SK-MEL-5 (cell line): Measurements from ENCODE around the gene FGF14. TPM values are rescaled to one million over a fixed set of nuclear protein-coding genes. Genes with fewer than 3 reads are reported as not detected.

Source experiments
- DNase-seq: peaks from one replicate; pipeline ENCODE4 v3.0.0-alpha.2; 2016; ENCODE audit warnings: low read depth, low spot score
- in situ Hi-C: cut with HindIII; loops from 2 replicates; pipeline ENCODE4 v1.10.0; 2016; ENCODE audit warnings: low sequenced_read_pairs, high pct_unique_total_duplicates, low pct_unique_long_range_greater_than_20kb
- small RNA-seq, 2 experiments: library from RNA; depleted of rRNA; stranded (forward); fragments of <200 nt; gene quantifications; one replicate each; pipeline ENCODE3, GENCODE V24; 2014
- total RNA-seq: library from RNA; depleted of rRNA; stranded (reverse); fragments of >200 nt; shearing (Covaris generic); gene quantifications from 2 replicates; pipeline ENCODE4 v1.2.3, GENCODE V29; 2014; rRNA removed

The FGF14 gene
- total RNA-seq, 1 experiment from 2014 or later: 17.9 TPM

DNA sequence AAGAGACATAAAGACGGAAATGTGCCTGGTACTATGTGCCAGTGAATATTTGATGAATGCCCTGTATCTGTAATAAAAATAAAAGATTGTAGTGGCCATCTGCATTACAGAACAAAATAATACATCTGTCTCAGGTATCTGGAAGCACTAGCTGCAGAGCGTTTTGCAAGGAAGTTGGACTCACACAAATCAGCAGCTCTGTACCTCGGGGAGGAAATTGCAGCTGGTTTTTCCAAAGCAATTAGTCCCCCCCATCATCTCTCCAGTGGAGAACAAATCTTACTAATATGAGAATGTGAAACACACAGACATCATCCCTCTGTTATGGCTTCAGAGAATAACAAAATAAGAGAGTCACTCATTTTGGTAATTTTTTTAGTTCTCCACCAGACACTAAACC, 704.1 kb downstream of the FGF14 start:
- in situ Hi-C loops: no loop called here
- no peak for DNase-seq

DNA sequence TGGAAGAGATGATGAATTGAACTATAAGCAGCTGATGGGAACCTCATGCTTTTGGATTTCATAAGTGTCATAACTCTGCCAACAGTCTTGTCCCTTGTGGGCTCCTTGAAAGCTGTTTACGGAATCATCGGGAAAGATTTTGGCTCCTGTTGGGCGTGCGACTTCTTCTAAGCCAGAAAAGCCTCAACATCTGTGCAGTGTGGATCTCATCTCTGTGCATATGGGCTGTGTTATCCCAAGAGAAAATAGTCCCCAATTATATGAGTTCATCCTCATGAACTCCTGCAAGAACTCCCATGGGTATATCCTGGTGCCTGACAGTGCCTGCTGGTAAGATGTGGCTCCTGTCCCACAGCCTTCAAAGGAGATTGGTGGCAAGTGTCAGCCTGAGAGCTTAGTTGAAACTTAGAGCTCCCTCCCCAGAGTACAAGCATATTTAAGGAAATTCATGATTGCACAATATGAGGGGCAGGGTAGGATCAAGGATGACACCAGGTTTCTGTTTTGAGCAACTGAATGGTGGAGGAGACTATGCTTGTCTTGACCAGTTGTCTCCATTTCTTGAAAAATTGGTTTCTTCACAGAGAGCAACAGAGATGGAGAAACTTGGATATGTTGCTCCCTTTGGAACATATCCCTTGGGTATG, 705.9 kb downstream of the FGF14 start:
- in situ Hi-C loops: no loop called here
- DNase-seq: no peak

DNA sequence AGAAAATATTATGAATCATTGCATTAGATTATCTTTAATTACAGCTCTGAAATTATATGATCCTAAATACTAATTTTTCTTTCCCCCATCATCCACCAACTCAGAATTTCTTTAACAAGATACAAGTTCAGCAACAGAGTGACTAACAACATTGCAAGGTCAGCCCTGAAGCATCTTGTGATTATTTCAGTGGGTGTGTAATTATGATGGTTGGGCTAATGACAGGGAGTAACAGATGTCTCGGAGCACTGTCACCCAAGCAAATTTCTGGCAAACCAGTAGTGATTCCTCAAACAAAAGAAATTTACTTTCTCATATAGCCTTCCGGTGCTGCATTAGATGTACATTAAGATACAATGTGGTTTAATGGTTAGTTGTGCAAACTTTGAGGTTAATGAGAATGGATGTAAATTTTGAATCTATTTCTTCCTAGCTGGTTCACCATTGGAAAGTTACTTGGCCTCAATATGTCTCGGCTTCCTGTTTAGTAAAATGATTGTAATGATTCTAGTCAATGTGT, 710.4 kb downstream of the FGF14 start:
- in situ Hi-C loops: no loop called here
- DNase-seq: no peak

DNA sequence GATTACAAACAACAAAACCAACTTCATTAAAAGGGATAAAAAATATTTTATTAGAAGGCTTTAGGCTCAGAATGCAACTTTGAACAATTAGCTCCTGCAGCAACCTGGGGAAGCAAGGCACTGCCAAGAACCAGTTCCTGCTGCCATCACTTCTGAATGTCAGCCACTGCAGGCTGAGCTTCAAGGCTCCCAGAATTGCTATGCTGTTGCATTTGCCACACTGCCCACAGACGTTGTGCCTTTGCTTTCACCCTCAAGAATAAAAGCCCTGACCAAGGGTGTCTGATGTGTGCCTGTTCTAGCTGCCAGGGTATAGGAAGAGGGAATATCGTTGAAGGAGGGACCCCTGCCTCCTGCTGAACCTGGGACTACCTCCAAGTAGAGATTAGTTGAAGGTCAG, 711.0 kb downstream of the FGF14 start:
- in situ Hi-C loops: no loop called here

DNA sequence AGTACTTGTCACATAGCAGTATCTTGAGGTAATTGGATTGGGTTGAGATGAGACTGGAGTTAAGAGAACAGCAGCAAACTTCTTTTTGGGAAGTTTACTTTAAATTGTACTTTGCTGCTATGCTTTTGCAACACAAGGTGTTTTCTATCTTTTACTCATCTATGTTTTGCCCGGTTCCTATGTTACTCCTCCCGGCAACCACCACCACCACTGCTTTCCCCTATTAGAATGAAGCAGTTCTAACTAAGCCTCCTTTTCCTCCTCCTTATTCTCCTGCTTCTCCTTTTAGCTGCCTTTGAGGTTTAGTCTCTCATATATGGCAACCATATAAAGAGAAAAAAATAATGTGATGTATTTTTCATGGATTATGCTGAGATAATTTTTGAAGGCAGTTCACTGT, 715.8 kb downstream of the FGF14 start:
- in situ Hi-C loops: no loop called here
- no peak for DNase-seq

More for the DNA sequence above, 711.0 kb downstream of the FGF14 start:
- DNase-seq: no peak

DNA sequence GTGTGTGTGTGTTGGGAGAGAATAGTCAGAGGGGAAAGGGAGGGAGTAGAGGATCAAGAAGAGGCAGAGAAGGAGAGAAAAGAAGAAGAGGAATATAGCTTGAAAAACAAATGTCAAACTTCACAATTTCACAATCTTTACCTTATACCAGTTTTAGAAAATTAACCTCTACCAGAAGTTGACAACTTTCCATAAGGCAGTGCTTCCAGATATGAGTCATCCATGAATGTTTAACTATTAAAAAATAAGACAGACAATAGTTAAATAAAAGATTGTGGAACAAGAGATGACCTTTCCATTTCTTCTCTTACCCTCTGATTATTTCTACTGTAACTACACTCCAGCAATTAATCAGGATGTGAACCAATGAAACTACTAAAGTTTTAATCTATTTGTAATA, 720.0 kb downstream of the FGF14 start:
- no peak for DNase-seq
- in situ Hi-C loops: no loop called here

DNA sequence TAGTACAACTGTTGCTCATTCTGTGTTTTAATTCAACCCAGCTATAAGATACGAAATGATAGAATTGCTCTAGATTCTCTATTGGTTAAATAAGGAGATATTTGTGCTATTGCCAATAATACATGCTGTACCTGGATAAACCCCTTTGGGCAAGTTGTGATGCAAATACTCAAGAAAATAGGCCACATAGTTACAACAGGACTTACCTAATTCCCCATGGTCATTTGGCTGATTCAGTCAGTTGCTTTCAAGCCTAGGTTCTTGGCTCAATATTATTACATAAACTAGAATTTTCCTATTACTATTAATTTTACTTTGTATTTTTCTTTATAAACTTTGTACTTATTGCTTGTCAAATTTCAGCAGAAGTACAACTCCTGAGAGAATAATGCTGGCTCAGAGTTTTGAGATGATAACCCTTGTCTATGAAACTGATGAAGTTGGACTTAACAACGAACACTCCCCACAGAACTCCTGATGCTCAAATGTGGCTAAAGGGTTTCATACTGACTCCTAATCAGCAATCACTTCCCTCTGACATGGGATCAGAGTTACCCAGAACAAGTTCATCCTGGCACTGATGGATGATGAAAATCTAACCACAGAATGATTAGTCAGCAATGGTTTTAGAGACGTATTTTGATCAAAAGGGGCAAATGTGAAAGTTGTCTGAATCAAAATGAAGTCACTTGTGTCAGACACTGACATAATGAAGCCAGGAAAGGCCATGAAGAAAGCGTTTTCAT, 728.3 kb downstream of the FGF14 start:
- DNase-seq: no peak
- in situ Hi-C loops: no loop called here

DNA sequence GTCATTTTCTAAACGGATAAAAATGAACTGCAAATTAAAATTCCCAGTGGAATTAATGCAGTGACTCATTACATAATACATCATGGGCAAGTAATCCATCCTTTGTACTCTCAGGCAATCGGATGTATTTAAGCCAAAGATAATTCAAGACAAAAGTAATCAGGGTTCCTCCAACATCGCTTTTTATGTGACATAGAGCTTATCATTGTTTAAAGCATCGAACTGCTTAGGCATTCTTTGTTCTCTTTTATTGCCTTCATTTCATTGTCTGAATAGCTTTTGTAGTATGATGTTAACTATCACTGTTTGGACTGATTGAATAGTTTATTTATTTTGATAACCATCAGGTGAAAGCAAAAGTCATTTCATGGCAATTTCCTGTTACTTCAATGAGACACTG, 740.0 kb downstream of the FGF14 start:
- DNase-seq: no peak

More for the DNA sequence above, 740.0 kb downstream of the FGF14 start:
- in situ Hi-C loops: no loop called here

Small RNA genes within 50 kb of the gene (small RNA-seq; reads per million reads assigned to genes)
- gene MIR2681 (0 reads per million in 2 experiments), gene MIR4705 (0 reads per million in 2 experiments), gene RNU1-24P (0 reads per million in 2 experiments), gene RNY1P2 (0 reads per million in 2 experiments), gene RPL39P29 (0 reads per million in 2 experiments)

Other genes starting within 250 kb of the FGF14 start
- gene TPP2, start 194.9 kb upstream of the FGF14 start, total RNA-seq: 48.7 and 53.0 TPM in 2 replicates